GM12892 (cell line): Measurements from ENCODE around the gene EREG.

Experiments
- POLR2A ChIP-seq: IDR thresholded peaks from 2 replicates; pipeline ENCODE4 v1.6.1; 2011; ENCODE audit warnings: low read depth, low read length, control low read depth
- TAF1 ChIP-seq: IDR thresholded peaks from 2 replicates; pipeline ENCODE4 v1.6.1; 2011; ENCODE audit warnings: low read depth, mild to moderate bottlenecking, control low read depth, low read length, borderline replicate concordance

DNA sequence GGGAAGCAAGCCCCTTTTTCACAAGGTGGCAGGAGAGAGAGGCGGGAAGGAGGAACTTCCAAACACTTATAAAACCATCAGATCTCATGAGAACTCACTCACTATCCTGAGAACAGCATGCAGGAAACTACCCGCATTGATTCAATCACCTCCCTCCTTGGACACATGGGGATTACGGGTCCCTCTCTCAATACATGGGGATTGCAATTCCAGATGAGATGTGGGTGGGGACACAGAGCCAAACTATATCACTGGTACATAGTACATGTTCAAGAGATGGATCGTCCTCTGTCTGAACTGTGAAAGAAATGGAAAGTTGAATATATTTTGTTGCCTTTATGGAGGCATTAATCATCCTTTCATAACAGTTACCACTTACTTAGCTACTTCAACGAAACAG, 12.8 kb downstream of the EREG start:
- TF ChIP-seq POLR2A = no peak
- no peak for TF ChIP-seq TAF1
